WTC11 (cell line): Measurements from ENCODE around the gene FBXO42. TPM values are rescaled to one million over a fixed set of nuclear protein-coding genes. Genes with fewer than 3 reads are reported as not detected.

Experiments
- ATAC-seq: fragments of 200-7000 bp; cut with Tn5 transposase; 2 replicates; pipeline ENCODE4 v1.10.0; 2021; ENCODE audit warnings: mild to moderate bottlenecking, moderate library complexity
- CTCF ChIA-PET: fragments of 300-600 bp; sonication (Branson Sonifier 250); formaldehyde crosslinking; loops from one replicate; lab custom pipeline; 2021; ENCODE audit warnings: antibody characterized with exemption; lab: Charles Lee
- POLR2A ChIA-PET: fragments of 350-600 bp; sonication (Branson Sonifier 250); formaldehyde crosslinking; loops from one replicate; lab custom pipeline; 2021; ENCODE audit warnings: antibody characterized with exemption; lab: Charles Lee
- DNase-seq: peaks from one replicate; pipeline ENCODE4 v3.0.0; 2021; ENCODE audit warnings: low spot score
- H3K27ac Mint-ChIP-seq: 2 replicates; pipeline ENCODE4 v1.8.0; 2021; ENCODE audit warnings: mixed read lengths
- H3K27me3 Mint-ChIP-seq: 2 replicates; pipeline ENCODE4 v1.8.0; 2021; ENCODE audit warnings: low read depth, mild to moderate bottlenecking, moderate library complexity, mixed read lengths
- H3K36me3 Mint-ChIP-seq: 2 replicates; pipeline ENCODE4 v1.8.0; 2021; ENCODE audit warnings: mixed read lengths
- H3K4me1 Mint-ChIP-seq: 2 replicates; pipeline ENCODE4 v1.8.0; 2022; ENCODE audit warnings: mixed read lengths
- H3K4me3 Mint-ChIP-seq: 2 replicates; pipeline ENCODE4 v1.8.0; 2021; ENCODE audit warnings: mild to moderate bottlenecking, moderate library complexity, mixed read lengths
- H3K9me3 Mint-ChIP-seq: 2 replicates; pipeline ENCODE4 v1.8.0; 2021; ENCODE audit warnings: mixed read lengths
- GRHL2 ChIP-seq: fragments of 250-450 bp; sonication (Bioruptor Pico); IDR thresholded peaks from 2 replicates; pipeline ENCODE4 v1.8.0; 2022; ENCODE audit warnings: mild to moderate bottlenecking, moderate library complexity; ENCODE audit not compliant: insufficient replicate concordance, severe bottlenecking
- GTF2I ChIP-seq: fragments of 250-450 bp; sonication (Bioruptor Pico); conservative IDR thresholded peaks from 2 replicates; pipeline ENCODE4 v1.4.0; 2021; ENCODE audit warnings: mild to moderate bottlenecking
- JAZF1 ChIP-seq: fragments of 250-450 bp; sonication (Bioruptor Pico); IDR thresholded peaks from 2 replicates; pipeline ENCODE4 v1.9.0; 2021; ENCODE audit warnings: moderate library complexity, mild to moderate bottlenecking, inconsistent platforms
- NFYB ChIP-seq: sonication (generic); formaldehyde crosslinking; conservative IDR thresholded peaks from 2 replicates; pipeline ENCODE4 v1.8.0; 2022; ENCODE audit warnings: low read depth, missing genetic modification reagents
- NR1H2 ChIP-seq: sonication (generic); formaldehyde crosslinking; IDR thresholded peaks from 2 replicates; pipeline ENCODE4 v1.9.0; 2021; ENCODE audit warnings: mild to moderate bottlenecking, moderate library complexity, missing genetic modification reagents
- OVOL2 ChIP-seq: fragments of 250-450 bp; sonication (Bioruptor Pico); IDR thresholded peaks from 2 replicates; pipeline ENCODE4 v1.9.0; 2021; ENCODE audit warnings: mild to moderate bottlenecking, borderline replicate concordance
- RELA ChIP-seq: sonication (generic); formaldehyde crosslinking; IDR thresholded peaks from 2 replicates; pipeline ENCODE4 v1.8.1; 2022; ENCODE audit warnings: missing genetic modification reagents, mild to moderate bottlenecking, borderline replicate concordance
- RORB ChIP-seq: fragments of 250-450 bp; sonication (Bioruptor Pico); IDR thresholded peaks from 2 replicates; pipeline ENCODE4 v1.9.0; 2021; ENCODE audit warnings: mild to moderate bottlenecking
- SP1 ChIP-seq: sonication (generic); formaldehyde crosslinking; conservative IDR thresholded peaks from 2 replicates; pipeline ENCODE4 v1.8.1; 2022; ENCODE audit warnings: missing genetic modification reagents
- TEAD4 ChIP-seq: sonication (generic); formaldehyde crosslinking; IDR thresholded peaks from 2 replicates; pipeline ENCODE4 v1.8.0; 2022; ENCODE audit warnings: mild to moderate bottlenecking, missing genetic modification reagents
- TP53 ChIP-seq: sonication (generic); formaldehyde crosslinking; IDR thresholded peaks from 2 replicates; pipeline ENCODE4 v1.8.1; 2023; ENCODE audit warnings: mild to moderate bottlenecking, missing genetic modification reagents
- ZNF138 ChIP-seq: sonication (generic); formaldehyde crosslinking; conservative IDR thresholded peaks from 2 replicates; pipeline ENCODE4 v1.8.1; 2022; ENCODE audit warnings: mild to moderate bottlenecking, moderate library complexity, missing genetic modification reagents
- ZNF219 ChIP-seq: sonication (generic); formaldehyde crosslinking; IDR thresholded peaks from 2 replicates; pipeline ENCODE4 v1.8.0; 2023; ENCODE audit warnings: missing genetic modification reagents, mild to moderate bottlenecking, borderline replicate concordance
- ZNF396 ChIP-seq: fragments of 250-450 bp; sonication (Bioruptor Pico); IDR thresholded peaks from 2 replicates; pipeline ENCODE4 v1.8.0; 2021; ENCODE audit warnings: mild to moderate bottlenecking, moderate library complexity, borderline replicate concordance
- ZNF423 ChIP-seq: fragments of 250-450 bp; sonication (Bioruptor Pico); IDR thresholded peaks from 2 replicates; pipeline ENCODE4 v2.1.2; 2022; ENCODE audit warnings: mild to moderate bottlenecking, moderate library complexity
- total RNA-seq: library from RNA; stranded (reverse); gene quantifications from 3 replicates; pipeline ENCODE4 v1.2.3, GENCODE V29; 2021
- TF ChIP-seq, protein P1 (sequence below): sonication (generic); formaldehyde crosslinking; IDR thresholded peaks from 2 replicates; pipeline ENCODE4 v1.8.1; 2023; ENCODE audit warnings: mild to moderate bottlenecking, missing genetic modification reagents, moderate library complexity
- TF ChIP-seq, protein P2 (sequence below): sonication (generic); formaldehyde crosslinking; IDR thresholded peaks from 2 replicates; pipeline ENCODE4 v1.8.0; 2022; ENCODE audit warnings: mild to moderate bottlenecking, missing genetic modification reagents
- TF ChIP-seq, protein P3 (sequence below): fragments of 250-450 bp; sonication (Bioruptor Pico); IDR thresholded peaks from 2 replicates; pipeline ENCODE4 v1.8.0; 2021; ENCODE audit warnings: mild to moderate bottlenecking
- TF ChIP-seq, protein P4 (sequence below): sonication (generic); formaldehyde crosslinking; IDR thresholded peaks from 2 replicates; pipeline ENCODE4 v1.8.1; 2023; ENCODE audit warnings: mild to moderate bottlenecking, moderate library complexity, missing genetic modification reagents
- TF ChIP-seq, protein P5 (sequence below): fragments of 250-450 bp; sonication (Bioruptor Pico); conservative IDR thresholded peaks from 2 replicates; pipeline ENCODE4 v1.9.0; 2021; ENCODE audit warnings: mild to moderate bottlenecking

The FBXO42 gene
- total RNA-seq, 1 experiment from 2014 or later: 17.5 TPM

DNA sequence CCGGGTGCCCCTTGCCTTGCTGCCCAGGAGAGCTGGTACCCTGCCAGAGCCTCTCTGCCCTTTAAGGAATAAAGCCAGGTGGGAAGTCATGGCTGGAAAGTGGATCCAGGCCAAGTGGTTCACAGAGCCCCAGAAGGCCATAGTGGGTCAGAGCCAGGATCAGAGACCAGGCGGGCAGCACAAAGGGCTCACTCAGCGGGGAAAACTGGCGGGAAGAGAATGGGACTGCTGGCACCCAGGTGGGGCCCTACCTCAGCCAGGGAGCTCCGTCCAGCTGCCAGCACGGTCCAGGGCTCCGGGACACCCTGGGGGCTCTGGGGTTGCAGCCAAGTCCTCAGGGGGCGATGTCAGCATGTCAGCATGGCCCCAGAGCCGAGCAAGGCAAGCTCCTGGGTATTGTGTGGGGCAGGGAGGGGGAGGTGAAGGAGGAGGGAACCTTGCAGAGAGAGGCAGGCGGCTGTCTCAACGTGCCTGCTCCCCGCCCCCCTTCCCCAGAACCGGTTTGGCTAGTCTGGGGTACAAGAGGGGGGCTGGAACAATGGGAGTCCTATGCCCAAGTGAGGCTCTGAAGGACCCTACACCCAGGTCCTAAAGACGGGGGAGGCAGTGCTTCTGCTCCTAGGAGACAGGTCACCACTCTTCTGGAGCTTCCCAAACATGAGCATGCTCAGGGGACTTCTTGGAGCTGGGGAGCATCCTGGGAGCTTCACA lies 139.9 kb downstream of the FBXO42 start, which contains the start of gene ARHGEF19 (continued):
- TF ChIP-seq, protein P1, sequence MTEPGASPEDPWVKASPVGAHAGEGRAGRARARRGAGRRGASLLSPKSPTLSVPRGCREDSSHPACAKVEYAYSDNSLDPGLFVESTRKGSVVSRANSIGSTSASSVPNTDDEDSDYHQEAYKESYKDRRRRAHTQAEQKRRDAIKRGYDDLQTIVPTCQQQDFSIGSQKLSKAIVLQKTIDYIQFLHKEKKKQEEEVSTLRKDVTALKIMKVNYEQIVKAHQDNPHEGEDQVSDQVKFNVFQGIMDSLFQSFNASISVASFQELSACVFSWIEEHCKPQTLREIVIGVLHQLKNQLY (CRISPR knock-in tag): no peak
- TF ChIP-seq RORB (CRISPR knock-in tag): no peak
- TF ChIP-seq, protein P2, sequence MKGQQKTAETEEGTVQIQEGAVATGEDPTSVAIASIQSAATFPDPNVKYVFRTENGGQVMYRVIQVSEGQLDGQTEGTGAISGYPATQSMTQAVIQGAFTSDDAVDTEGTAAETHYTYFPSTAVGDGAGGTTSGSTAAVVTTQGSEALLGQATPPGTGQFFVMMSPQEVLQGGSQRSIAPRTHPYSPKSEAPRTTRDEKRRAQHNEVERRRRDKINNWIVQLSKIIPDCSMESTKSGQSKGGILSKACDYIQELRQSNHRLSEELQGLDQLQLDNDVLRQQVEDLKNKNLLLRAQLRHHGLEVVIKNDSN: no peak
- TF ChIP-seq OVOL2 (CRISPR knock-in tag): no peak
- TF ChIP-seq NR1H2 (CRISPR knock-in tag): no peak
- TF ChIP-seq, protein P3, sequence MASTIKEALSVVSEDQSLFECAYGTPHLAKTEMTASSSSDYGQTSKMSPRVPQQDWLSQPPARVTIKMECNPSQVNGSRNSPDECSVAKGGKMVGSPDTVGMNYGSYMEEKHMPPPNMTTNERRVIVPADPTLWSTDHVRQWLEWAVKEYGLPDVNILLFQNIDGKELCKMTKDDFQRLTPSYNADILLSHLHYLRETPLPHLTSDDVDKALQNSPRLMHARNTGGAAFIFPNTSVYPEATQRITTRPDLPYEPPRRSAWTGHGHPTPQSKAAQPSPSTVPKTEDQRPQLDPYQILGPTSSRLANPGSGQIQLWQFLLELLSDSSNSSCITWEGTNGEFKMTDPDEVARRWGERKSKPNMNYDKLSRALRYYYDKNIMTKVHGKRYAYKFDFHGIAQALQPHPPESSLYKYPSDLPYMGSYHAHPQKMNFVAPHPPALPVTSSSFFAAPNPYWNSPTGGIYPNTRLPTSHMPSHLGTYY: no peak
- TF ChIP-seq, protein P4, sequence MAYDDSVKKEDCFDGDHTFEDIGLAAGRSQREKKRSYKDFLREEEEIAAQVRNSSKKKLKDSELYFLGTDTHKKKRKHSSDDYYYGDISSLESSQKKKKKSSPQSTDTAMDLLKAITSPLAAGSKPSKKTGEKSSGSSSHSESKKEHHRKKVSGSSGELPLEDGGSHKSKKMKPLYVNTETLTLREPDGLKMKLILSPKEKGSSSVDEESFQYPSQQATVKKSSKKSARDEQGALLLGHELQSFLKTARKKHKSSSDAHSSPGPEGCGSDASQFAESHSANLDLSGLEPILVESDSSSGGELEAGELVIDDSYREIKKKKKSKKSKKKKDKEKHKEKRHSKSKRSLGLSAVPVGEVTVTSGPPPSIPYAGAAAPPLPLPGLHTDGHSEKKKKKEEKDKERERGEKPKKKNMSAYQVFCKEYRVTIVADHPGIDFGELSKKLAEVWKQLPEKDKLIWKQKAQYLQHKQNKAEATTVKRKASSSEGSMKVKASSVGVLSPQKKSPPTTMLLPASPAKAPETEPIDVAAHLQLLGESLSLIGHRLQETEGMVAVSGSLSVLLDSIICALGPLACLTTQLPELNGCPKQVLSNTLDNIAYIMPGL (CRISPR knock-in tag): no peak
- TF ChIP-seq TP53 (CRISPR knock-in tag): no peak
- TF ChIP-seq ZNF423: peak; percentile 81
- TF ChIP-seq RELA (CRISPR knock-in tag): no peak
- TF ChIP-seq JAZF1: no peak

DNA sequence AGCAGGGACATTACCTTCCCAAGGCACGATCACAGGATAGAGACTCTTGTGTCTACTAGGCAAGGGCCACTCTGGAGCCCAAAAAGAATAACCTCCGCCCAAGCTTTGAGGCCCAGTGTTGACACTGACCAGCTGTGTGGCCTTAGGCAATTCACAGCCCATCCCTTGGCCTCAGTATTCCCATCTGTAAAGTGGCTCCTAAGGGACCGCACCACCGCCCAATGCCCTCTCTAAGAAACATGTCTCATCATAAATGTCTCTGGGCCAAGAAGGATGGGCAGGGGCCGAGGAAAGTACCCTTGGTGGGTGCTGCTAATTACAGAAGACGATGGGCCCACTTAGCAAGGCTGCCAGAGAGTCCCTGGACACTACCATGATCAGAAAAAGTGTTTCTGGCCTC lies 140.5 kb downstream of the FBXO42 start:
- POLR2A ChIA-PET: interaction anchor here (0.6 to 1.3 kb wide), 2 partner anchors 15 to 72 kb away, joined by 3 to 6 read pairs; no protein-coding TSS in a partner anchor
- Mint-ChIP-seq H3K9me3 (no peaks in the 10 kb centered on the region), H3K4me3 (peak overlapping the region; percentile 76), H3K36me3 (no peaks in the 10 kb centered on the region), H3K27ac (peak overlapping the region; percentile 45; the same call in 1 of the 2 replicates), H3K27me3 (peaks cover 7% of the 10 kb centered on the region), H3K4me1 (peaks cover 53% of the 10 kb centered on the region)
- DNase-seq (no peak), ATAC-seq (no peak)
- 0 out of 2 replicates have a peak, but pooled peaks have one; percentile 20 for TF ChIP-seq GTF2I (CRISPR knock-in tag)
- no peak for TF ChIP-seq NFYB
- CTCF ChIA-PET: interaction anchor here (1.0 to 2.5 kb wide), 7 partner anchors 15 to 152 kb away, joined by 3 to 11 read pairs (median 7); no protein-coding TSS in a partner anchor

DNA sequence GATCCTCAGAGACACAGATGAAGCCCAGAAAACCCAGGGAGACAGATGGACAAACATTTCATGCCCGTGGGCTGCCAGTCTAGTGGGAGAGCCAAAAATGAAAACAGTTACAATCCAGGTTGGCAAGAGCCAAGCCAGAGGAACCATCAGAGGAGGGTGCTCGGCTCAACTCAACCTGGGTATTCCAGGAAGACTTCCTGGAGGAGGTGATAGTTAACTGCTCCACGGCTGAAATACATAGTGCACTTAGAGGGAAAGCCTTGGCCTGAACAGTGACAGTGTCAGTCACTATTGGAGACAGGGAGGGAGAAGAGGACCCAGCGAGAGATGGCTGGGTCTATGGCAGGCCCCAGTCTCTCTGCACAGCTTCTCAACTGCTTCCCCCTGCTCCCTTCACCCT lies 141.7 kb downstream of the FBXO42 start:
- no peak for DNase-seq

More for the DNA sequence above, 141.7 kb downstream of the FBXO42 start:
- TF ChIP-seq, protein P5, sequence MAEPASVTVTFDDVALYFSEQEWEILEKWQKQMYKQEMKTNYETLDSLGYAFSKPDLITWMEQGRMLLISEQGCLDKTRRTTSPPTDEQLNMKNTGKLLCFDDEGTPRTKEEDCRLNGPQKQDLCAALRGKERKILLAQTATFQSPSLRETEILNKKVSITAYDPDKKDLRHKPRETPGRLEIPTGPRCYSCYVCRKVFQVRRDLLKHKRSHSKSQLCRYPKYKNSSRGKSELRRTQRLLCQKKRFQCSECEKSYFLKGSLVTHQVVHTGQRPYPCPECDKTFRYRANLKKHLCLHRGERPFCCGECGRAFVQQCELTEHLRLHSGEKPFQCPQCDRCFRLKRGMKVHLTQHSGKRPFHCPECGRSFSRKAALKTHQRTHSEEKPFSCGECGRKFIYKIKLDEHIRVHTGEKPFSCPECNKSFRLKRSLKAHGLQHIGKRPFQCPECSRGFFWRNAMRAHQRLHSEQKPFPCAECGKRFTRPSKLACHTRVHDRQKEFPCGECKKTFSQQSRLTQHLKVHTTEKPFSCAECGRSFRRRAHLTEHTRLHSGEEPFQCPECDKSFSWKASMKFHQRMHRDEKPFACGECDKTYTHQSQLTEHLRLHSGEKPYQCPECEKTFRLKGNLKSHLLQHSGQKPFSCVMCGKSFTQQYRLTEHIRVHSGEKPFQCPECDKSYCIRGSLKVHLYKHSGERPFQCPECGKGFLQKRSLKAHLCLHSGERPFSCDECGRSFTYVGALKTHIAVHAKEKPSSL (CRISPR knock-in tag): no peak
- TF ChIP-seq ZNF219 (CRISPR knock-in tag) (no peak), SP1 (CRISPR knock-in tag) (no peak), ZNF138 (CRISPR knock-in tag) (no peak), TEAD4 (CRISPR knock-in tag) (no peak), ZNF396 (CRISPR knock-in tag) (no peak), GRHL2 (CRISPR knock-in tag) (no peak)
- H3K9me3 Mint-ChIP-seq: no peaks in the 10 kb centered on the region
- H3K4me3 Mint-ChIP-seq: peak overlapping the region; percentile 76
- H3K36me3 Mint-ChIP-seq: no peaks in the 10 kb centered on the region
- ChIA-PET CTCF (interaction anchor here (2.2 to 2.5 kb wide), 3 partner anchors 18 to 132 kb away, joined by 7 to 11 read pairs (median 9); no protein-coding TSS in a partner anchor), POLR2A (no interaction called here)
- H3K4me1 Mint-ChIP-seq: peaks cover 47% of the 10 kb centered on the region
- ATAC-seq: no peak
- no peaks in the 10 kb centered on the region for H3K27me3 Mint-ChIP-seq
- H3K27ac Mint-ChIP-seq: peak overlapping the region; percentile 7; the same call in 1 of the 2 replicates
